ENCODE results near the gene ITPR3.
"Not testable (repeated sequence)": the region's sequence is repeated elsewhere in the genome, so short reads cannot be mapped to it uniquely, and the experiment has no call there.

The ITPR3 gene

DNA sequence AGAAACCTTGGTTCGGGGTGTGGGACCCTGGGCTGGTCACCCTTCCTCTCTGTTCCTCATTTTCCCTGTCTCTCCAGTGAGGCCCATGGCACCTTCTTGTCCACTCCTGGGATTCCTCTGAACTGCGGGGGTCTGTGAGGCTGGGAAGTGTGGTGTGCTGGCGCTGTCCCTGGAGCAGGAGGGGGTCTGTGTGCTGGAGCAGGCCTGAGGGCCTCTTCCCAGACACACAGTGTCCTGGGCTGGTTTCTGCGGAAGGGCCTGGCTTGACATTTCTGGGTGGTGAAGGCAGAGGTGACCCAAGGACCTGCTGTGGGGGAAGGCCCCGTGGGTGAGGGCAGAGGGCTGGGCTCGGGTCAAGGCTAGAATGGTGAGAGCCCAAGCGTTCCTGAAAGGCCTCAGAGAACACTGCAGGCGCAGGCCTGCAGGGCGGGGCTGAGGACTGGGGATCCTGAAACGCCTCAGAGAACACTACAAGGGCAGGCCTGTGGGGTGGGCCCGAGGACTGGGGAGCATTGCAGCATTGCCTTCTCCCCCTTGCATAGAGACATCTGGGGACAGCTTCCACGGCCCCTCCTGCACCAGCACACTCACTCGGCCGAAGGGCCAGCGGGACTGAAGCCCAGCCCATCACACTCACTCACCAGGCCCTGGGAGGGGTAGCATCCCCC is 30.5 kb upstream of the ITPR3 start:
- no peak for DNase-seq (ENCODE audit: low read depth)
- H3K4me3 ChIP-seq (ENCODE audit: low read depth, low read length) = no peak overlapping the region
- TF ChIP-seq, protein P1, sequence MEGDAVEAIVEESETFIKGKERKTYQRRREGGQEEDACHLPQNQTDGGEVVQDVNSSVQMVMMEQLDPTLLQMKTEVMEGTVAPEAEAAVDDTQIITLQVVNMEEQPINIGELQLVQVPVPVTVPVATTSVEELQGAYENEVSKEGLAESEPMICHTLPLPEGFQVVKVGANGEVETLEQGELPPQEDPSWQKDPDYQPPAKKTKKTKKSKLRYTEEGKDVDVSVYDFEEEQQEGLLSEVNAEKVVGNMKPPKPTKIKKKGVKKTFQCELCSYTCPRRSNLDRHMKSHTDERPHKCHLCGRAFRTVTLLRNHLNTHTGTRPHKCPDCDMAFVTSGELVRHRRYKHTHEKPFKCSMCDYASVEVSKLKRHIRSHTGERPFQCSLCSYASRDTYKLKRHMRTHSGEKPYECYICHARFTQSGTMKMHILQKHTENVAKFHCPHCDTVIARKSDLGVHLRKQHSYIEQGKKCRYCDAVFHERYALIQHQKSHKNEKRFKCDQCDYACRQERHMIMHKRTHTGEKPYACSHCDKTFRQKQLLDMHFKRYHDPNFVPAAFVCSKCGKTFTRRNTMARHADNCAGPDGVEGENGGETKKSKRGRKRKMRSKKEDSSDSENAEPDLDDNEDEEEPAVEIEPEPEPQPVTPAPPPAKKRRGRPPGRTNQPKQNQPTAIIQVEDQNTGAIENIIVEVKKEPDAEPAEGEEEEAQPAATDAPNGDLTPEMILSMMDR (IDR thresholded peaks at IDR 0.05; ENCODE audit: insufficient read depth, low read depth, low read length, missing control alignments) = no peak

GRCh38 chr6:33591424-33592032 is 29.6 kb upstream of the ITPR3 start:
- TF ChIP-seq, protein P1 (IDR thresholded peaks at IDR 0.05; ENCODE audit: insufficient read depth, low read depth, low read length, missing control alignments) = no peak
- no peak for DNase-seq (ENCODE audit: low read depth)
- H3K4me3 ChIP-seq (ENCODE audit: low read depth, low read length) = no peak overlapping the region

- DNase-seq (ENCODE audit: low read depth) = no peak
- TF ChIP-seq, protein P1 (IDR thresholded peaks at IDR 0.05; ENCODE audit: insufficient read depth, low read depth, low read length, missing control alignments) = no peak
- no peak overlapping the region for H3K4me3 ChIP-seq (ENCODE audit: low read depth, low read length)
Observed at GRCh38 chr6:33592280-33592594, 28.9 kb upstream of the ITPR3 start.

DNA sequence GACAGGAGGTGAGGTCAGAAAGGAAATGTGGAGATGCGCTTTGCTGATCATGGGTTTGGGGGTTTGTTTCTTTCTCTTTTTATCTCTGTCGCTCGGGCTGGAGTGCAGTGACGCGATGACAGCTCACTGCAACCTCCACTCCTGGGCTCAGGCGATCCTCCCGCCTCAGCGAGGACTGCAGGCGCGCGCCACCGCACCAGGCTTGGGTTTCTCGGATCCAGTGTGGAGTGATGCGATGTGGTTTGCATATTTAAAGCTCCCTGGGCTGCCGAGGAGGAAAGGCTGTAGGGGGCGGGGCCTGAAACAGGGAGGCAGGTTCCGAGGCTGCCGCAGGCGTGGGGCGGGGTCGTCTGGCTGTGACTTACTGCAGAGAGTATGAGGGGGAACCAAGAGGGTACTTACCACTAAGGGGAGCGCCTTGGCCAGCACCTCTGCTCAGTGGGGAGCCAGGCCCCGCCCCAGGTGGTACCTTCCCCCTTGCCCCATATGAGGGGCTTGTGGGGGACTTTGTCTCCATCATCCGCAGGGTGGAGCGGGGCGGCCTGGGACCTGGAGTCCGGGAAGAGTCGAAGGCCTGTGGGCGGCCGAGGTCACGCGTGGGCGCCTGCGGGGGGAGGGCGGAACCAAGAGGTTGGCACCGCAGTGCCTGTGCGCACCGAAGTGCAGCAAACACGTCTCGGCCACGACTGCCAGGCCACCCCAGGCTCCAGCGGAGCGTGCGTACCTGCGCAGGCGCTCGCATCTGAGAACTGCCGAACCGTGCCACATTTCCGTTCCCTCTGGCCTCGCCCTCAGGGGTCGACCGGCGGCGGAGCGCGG is 28.3 kb upstream of the ITPR3 start:
- peak overlapping the region; percentile 47 for H3K4me3 ChIP-seq (ENCODE audit: low read depth, low read length)
- DNase-seq (ENCODE audit: low read depth) = peak; percentile 86
- TF ChIP-seq, protein P1 (IDR thresholded peaks at IDR 0.05; ENCODE audit: insufficient read depth, low read depth, low read length, missing control alignments) = no peak

DNA sequence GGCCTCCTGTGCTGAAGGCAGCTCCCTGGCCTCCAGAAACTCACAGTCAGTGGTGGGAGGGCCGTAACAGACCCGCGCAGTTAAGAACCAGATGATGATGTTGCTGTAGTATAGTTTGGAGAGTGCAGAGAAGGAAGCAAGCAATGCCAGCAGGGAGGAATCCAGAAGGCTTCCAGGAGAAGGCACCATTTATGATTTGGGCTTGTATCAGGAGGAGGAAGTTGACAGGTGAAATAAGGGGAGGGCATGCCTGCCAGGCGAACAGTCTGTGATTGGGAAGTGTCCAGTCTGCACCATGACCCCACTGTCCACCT is 27.8 kb upstream of the ITPR3 start:
- TF ChIP-seq, protein P1 (IDR thresholded peaks at IDR 0.05; ENCODE audit: insufficient read depth, low read depth, low read length, missing control alignments) = no peak
- no peak for DNase-seq (ENCODE audit: low read depth)
- H3K4me3 ChIP-seq (ENCODE audit: low read depth, low read length) = peak overlapping the region; percentile 47

- no peak for DNase-seq (ENCODE audit: low read depth)
- TF ChIP-seq, protein P1 (IDR thresholded peaks at IDR 0.05; ENCODE audit: insufficient read depth, low read depth, low read length, missing control alignments) = no peak
- no peak overlapping the region for H3K4me3 ChIP-seq (ENCODE audit: low read depth, low read length)
Observed at GRCh38 chr6:33595001-33595846, 25.9 kb upstream of the ITPR3 start.

GRCh38 chr6:33596894-33597293 is 24.2 kb upstream of the ITPR3 start:
- not testable (repeated sequence) for H3K4me3 ChIP-seq (ENCODE audit: low read depth, low read length)

More at GRCh38 chr6:33596894-33597293, 24.2 kb upstream of the ITPR3 start:
- DNase-seq (ENCODE audit: low read depth) = peak; percentile 51

Data from GM12865 (cell line).